ENCODE data around the gene ATF4. TPM values are rescaled to one million over a fixed set of nuclear protein-coding genes. Genes with fewer than 3 reads are reported as not detected.

The ATF4 gene
- total RNA-seq, 1 experiment from 2014 or later = 608 TPM

GRCh38 chr22:39558254-39558727 lies 37.9 kb downstream of the ATF4 start:
- Histone ChIP-seq H3K79me2 (ENCODE audit: insufficient read depth, low read length) (no peaks in the 10 kb centered on the region), H3K4me1 (ENCODE audit: control insufficient read depth in 1 of 2, insufficient read depth in 2 of 2, low read length in 2 of 2) (peaks cover 0 to 8% of the 10 kb centered on the region in 2 experiments; a peak in 2 of 4 replicates), H3K27me3 (ENCODE audit: insufficient read depth, low read length) (peaks cover 10% of the 10 kb centered on the region; the same call in 1 of the 2 replicates), H4K20me1 (ENCODE audit: insufficient read depth) (no peaks in the 10 kb centered on the region), H2AFZ (ENCODE audit: low read depth, low read length, poor library complexity, severe bottlenecking) (no peak overlapping the region), H3K9ac (ENCODE audit: low read length) (no peak overlapping the region), H3K4me3 (replicated peaks in 1 of 2; ENCODE audit: low read depth in 1 of 2, low read length in 2 of 2) (no peak overlapping the region), H3K4me2 (ENCODE audit: low read length) (no peak overlapping the region), H3K36me3 (ENCODE audit: control insufficient read depth in 1 of 2, insufficient read depth in 2 of 2, low read length in 2 of 2) (no peaks in the 10 kb centered on the region), H3K9me3 (ENCODE audit: control insufficient read depth in 1 of 2, insufficient read depth in 1 of 2, low read depth in 1 of 2, low read length in 2 of 2) (no peaks in the 10 kb centered on the region; a peak in 1 of 4 replicates), H3K27ac (ENCODE audit: low read depth, low read length) (no peak overlapping the region), H3K9me2 (ENCODE audit: insufficient read depth) (no peaks in the 10 kb centered on the region)
- ATAC-seq = no peak
- no TSS peak for BruUV-seq (replicated peaks)
- CTCF ChIA-PET = no interaction called here
- POLR2A ChIA-PET = no interaction called here
- no peak for TF ChIP-seq EZH2 (IDR thresholded peaks at IDR 0.05)
- no peak for TF ChIP-seq FOSL1 (IDR thresholded peaks at IDR 0.05; ENCODE audit: low read depth)
- TF ChIP-seq MAX (IDR thresholded peaks at IDR 0.05) = no peak
- no peak for TF ChIP-seq ZBTB33 (IDR thresholded peaks at IDR 0.05; ENCODE audit: extremely low read depth, insufficient replicate concordance, low read length)
- TF ChIP-seq EGR1 (IDR thresholded peaks at IDR 0.05; ENCODE audit: low read depth) = no peak
- no peak for TF ChIP-seq SRF (IDR thresholded peaks at IDR 0.05; ENCODE audit: low read depth)
- TF ChIP-seq EZH2phosphoT487 (IDR thresholded peaks at IDR 0.05; ENCODE audit: borderline replicate concordance) = no peak
- no peak for TF ChIP-seq ZFX (IDR thresholded peaks at IDR 0.05)
- TF ChIP-seq CBX3 (IDR thresholded peaks at IDR 0.05; ENCODE audit: low read depth) = no peak
- DNase-seq (ENCODE audit: low read depth, low spot score) = no peak
- RAD21 ChIA-PET (ENCODE audit: low non-redundant PET in 1 of 2, low total read pairs in 2 of 2, uncharacterized antibody in 2 of 2, unreplicated experiment in 2 of 2) = no interaction called here
- intact Hi-C loops (cut with micrococcal nuclease) = no loop called here
